NCI-H2196 treated with DMSO at 0.1 percent for 48 hours (cell line): ENCODE measurements around the gene ZFYVE28.

Experiments
- DNase-seq: peaks from one replicate; lab custom pipeline; 2025; ENCODE audit not compliant: unreplicated experiment; lab: John Stamatoyannopoulos, UW

ZFYVE28 gene

GRCh38 chr4:2370597-2371320 is 47.7 kb downstream of the ZFYVE28 start:
- no peak for DNase-seq

GRCh38 chr4:2368746-2369437 is 49.6 kb downstream of the ZFYVE28 start:
- DNase-seq = no peak

GRCh38 chr4:2367626-2368025 is 50.8 kb downstream of the ZFYVE28 start:
- DNase-seq = no peak

GRCh38 chr4:2366252-2367192 is 51.9 kb downstream of the ZFYVE28 start:
- no peak for DNase-seq

GRCh38 chr4:2365913-2366210 is 52.6 kb downstream of the ZFYVE28 start:
- DNase-seq = no peak

GRCh38 chr4:2365054-2365912 is 53.2 kb downstream of the ZFYVE28 start:
- no peak for DNase-seq

- DNase-seq = no peak
Measured at GRCh38 chr4:2364654-2365053, 53.8 kb downstream of the ZFYVE28 start.

- DNase-seq = no peak
Measured at GRCh38 chr4:2363951-2364653, 54.3 kb downstream of the ZFYVE28 start.

- DNase-seq = no peak
Measured at GRCh38 chr4:2363056-2363721, 55.3 kb downstream of the ZFYVE28 start.

- no peak for DNase-seq
Measured at GRCh38 chr4:2362266-2363055, 56.0 kb downstream of the ZFYVE28 start.

GRCh38 chr4:2361366-2362265 is 56.8 kb downstream of the ZFYVE28 start:
- no peak for DNase-seq

GRCh38 chr4:2360396-2360730 is 58.1 kb downstream of the ZFYVE28 start:
- no peak for DNase-seq

GRCh38 chr4:2359591-2360395 is 58.7 kb downstream of the ZFYVE28 start:
- no peak for DNase-seq

GRCh38 chr4:2357821-2358745 is 60.4 kb downstream of the ZFYVE28 start:
- no peak for DNase-seq

GRCh38 chr4:2356123-2357069 is 62.0 kb downstream of the ZFYVE28 start:
- no peak for DNase-seq
